ENCODE data around the gene FOXP1.

- TF ChIP-seq CTCF (IDR thresholded peaks at IDR 0.05; ENCODE audit: control extremely low read depth in 1 of 3, insufficient read depth in 1 of 3, low read depth in 1 of 3, low read length in 3 of 3) (no peak), FOSL1 (IDR thresholded peaks at IDR 0.05; ENCODE audit: insufficient read depth, low read depth, low read length) (no peak), RFX5 (IDR thresholded peaks at IDR 0.05; ENCODE audit: borderline replicate concordance, low read depth, low read length) (no peak), POLR2A (IDR thresholded peaks at IDR 0.05; ENCODE audit: control extremely low read depth in 1 of 2, low read depth in 2 of 2, low read length in 2 of 2) (no peak), SIN3A (conservative IDR thresholded peaks at IDR 0.05 in 1 of 2, IDR thresholded peaks at IDR 0.05 in 1 of 2; ENCODE audit: low read depth in 1 of 2, low read length in 2 of 2) (no peak), CEBPB (IDR thresholded peaks at IDR 0.05; ENCODE audit: low read depth, low read length) (no peak)
These were observed 206.6 kb downstream of the FOXP1 start for GRCh38 chr3:71376911-71377310.

Measured in H1 (cell line).